Activated naive CD4-positive, alpha-beta T cell treated with anti-CD3 and anti-CD28 coated beads for 36 hours (primary cell): Measurements from ENCODE around the gene MPIG6B. TPM values are rescaled to one million over a fixed set of nuclear protein-coding genes. Genes with fewer than 3 reads are reported as not detected.

Experiments
- CTCF ChIA-PET: fragments of 350-600 bp; sonication (Branson Sonifier 250); formaldehyde crosslinking; loops from one replicate; lab custom pipeline; 2021; ENCODE audit warnings: antibody characterized with exemption; lab: Charles Lee
- DNase-seq: peaks from one replicate; pipeline ENCODE4 v3.0.0-alpha.2; 2020
- H3K27ac Mint-ChIP-seq: one replicate; pipeline ENCODE4 v1.8.0; 2021; ENCODE audit warnings: mild to moderate bottlenecking, mixed read lengths
- H3K27me3 Mint-ChIP-seq: one replicate; pipeline ENCODE4 v1.8.0; 2021; ENCODE audit warnings: low read depth, mixed read lengths
- H3K36me3 Mint-ChIP-seq: one replicate; pipeline ENCODE4 v1.8.0; 2021; ENCODE audit warnings: low read depth, mixed read lengths
- H3K4me1 Mint-ChIP-seq: one replicate; pipeline ENCODE4 v1.8.0; 2021; ENCODE audit warnings: low read depth, mixed read lengths
- H3K4me3 Mint-ChIP-seq: one replicate; pipeline ENCODE4 v1.8.0; 2021; ENCODE audit warnings: mild to moderate bottlenecking, moderate library complexity, mixed read lengths
- H3K9me3 Mint-ChIP-seq: one replicate; pipeline ENCODE4 v1.8.0; 2021; ENCODE audit warnings: mixed read lengths
- intact Hi-C: fragments of 100-400 bp; cut with micrococcal nuclease; formaldehyde crosslinking; loops from one replicate; pipeline ENCODE4 v1.15.1; 2023
- total RNA-seq, 2 experiments: library from RNA; stranded (reverse); gene quantifications; one replicate each; pipeline ENCODE4 v1.2.3, GENCODE V29; 2021

Gene MPIG6B
- total RNA-seq, 2 experiments from 2014 or later, result 0.49 TPM; not detected in 1

DNA sequence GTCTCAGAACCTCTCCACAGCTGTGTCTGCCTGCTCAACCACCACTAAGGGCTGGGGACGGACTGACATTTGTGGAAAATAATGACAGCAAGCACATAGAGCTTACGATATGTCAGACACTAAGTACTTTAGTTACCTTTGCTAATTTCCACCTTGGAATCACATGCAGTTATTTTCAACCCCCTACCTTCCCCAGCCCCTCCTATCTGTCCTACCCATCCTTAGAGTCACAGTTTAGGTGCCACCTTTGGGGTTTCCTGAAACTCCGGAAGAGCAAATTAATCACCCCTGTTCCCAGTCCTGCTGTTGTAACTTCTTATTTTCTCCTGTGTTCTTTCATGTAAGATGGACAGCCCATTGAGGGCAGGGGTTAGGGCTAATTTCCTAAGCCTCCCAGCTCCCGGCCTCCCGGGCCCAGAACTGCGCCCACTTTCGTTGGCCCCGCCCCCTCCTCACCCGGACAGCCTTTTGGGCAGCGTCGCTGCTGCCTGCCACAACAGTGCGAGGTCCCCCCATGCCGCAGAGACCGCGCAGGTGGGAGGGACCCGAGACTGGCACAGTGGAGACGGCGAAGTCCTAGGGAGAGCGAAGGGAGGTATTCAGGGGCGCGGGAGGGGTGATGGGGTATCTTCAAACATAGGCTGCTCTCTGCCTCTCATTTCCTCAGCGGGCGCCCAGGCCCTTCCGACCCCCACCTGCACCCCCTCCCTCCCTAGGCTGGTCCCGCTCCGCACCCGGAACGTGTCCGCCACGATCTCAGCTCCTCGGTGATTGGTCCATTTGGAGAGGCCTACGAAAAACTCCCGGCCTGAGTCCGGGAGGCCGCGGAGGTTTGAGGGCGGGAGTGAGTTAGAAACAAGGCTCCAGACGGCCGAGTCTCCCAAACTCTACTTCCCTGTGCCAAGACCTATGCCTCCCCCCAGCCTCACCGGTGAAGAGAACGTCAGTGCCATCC, 4.8 kb downstream of the MPIG6B start:
- no peak for DNase-seq
- intact Hi-C loops, result loop anchor here (2.0 kb wide), 1 partner anchor 67 kb away; the partner anchor contains the start of gene VARS1
- CTCF ChIA-PET, result interaction anchor here (0.6 to 3.4 kb wide), 9 partner anchors 9 to 195 kb away, joined by 3 to 22 read pairs (median 3); partner anchors contain the start of genes ABHD16A and CLIC1
- Mint-ChIP-seq H3K4me3 (no peak overlapping the region), H3K36me3 (peaks cover 10% of the 10 kb centered on the region), H3K9me3 (no peaks in the 10 kb centered on the region), H3K27me3 (no peaks in the 10 kb centered on the region), H3K27ac (peak overlapping the region; percentile 55), H3K4me1 (peaks cover 46% of the 10 kb centered on the region)

DNA sequence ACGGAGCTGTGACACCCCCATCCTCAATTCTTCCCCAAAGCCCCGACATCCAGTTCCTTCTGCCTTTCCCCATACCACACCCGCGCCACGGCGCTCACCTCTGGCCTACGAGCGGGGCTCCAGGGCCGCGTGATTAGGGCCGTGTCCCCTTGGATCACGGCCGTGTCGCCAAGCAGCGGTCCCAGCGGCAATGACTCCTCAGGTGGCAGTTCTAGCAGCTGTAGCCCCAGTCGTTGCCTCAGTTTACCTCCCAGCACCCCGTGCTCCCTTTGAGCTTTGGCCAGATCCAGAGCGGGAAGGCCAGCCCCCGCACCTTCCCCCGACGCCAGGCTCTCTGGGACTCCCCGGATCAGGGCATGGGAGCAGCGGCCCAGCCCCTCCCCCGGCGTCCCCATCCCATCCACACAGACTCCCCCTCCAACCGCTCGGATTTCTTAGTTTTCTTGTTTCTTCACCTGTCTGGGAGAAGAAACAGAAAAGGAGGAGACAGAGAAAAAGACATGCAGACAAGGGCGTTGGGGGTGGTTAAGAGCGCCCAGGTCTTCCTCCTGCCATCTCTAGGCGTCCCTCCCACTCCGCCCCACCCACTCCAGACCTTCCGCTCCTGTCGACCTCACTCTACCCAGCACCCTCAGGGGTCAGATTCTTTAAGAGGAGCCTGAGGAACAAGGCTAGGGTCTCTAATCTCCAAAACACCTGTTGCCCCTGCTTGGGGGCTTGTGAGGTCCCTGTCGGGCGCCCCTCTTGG, 5.8 kb downstream of the MPIG6B start, which contains the start of gene DDAH2:
Gene DDAH2 (minus strand): TSS at position 533 of the 748 bp plus-strand sequence. CDS start 138 bp downstream, at position 395.
- H3K9me3 Mint-ChIP-seq, result no peaks in the 10 kb centered on the region
- CTCF ChIA-PET, result interaction anchor here (0.8 to 3.4 kb wide), 12 partner anchors 9 to 102 kb away, joined by 3 to 22 read pairs (median 4); partner anchors contain the start of genes CLIC1, LSM2, LY6G6D and MSH5
- H3K27me3 Mint-ChIP-seq, result no peaks in the 10 kb centered on the region
- peaks cover 54% of the 10 kb centered on the region for H3K4me1 Mint-ChIP-seq
- intact Hi-C loops, result loop anchor here (1.0 to 2.0 kb wide), 4 partner anchors 9 to 101 kb away; partner anchors contain the start of gene VARS1
- H3K27ac Mint-ChIP-seq, result peak within 1 kb of the TSS; percentile 72
- DNase-seq, result no peak
- H3K36me3 Mint-ChIP-seq, result peaks cover 20% of the 10 kb centered on the region
- H3K4me3 Mint-ChIP-seq, result peak within 1 kb of the TSS; percentile 79

DNA sequence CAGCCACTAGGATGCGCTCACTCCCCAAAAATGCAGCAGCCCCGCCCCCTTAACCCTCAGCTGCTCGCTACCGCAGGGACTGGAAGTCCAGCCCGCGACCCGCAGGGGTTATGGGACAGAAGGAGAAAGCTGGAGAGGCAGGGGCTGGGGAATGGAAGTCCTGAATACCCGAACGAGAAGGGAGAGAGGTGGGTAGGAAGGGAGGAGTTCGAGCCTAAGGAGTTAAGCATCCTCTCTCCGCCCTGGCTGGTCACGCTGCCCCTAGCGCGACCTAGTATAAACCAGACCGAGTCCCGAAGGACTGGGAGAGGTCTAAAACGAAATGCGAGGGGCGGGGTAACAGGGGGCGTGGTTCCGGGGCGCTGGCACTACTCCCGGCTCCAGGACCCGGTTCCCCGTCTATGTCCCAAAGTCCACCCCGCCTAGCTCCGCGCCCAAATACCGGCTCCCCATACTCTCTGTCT, 6.4 kb downstream of the MPIG6B start:
- intact Hi-C loops, result loop anchor here (1.0 to 2.0 kb wide), 4 partner anchors 9 to 101 kb away; partner anchors contain the start of gene VARS1
- CTCF ChIA-PET, result interaction anchor here (0.7 to 3.4 kb wide), 14 partner anchors 8 to 223 kb away, joined by 3 to 22 read pairs (median 4); partner anchors contain the start of genes CLIC1, GPANK1, LSM2 and LY6G6D
- peaks cover 59% of the 10 kb centered on the region for H3K4me1 Mint-ChIP-seq
- H3K27ac Mint-ChIP-seq, result peak overlapping the region; percentile 72
- peak overlapping the region; percentile 79 for H3K4me3 Mint-ChIP-seq
- no peaks in the 10 kb centered on the region for H3K9me3 Mint-ChIP-seq
- no peaks in the 10 kb centered on the region for H3K27me3 Mint-ChIP-seq
- peak; percentile 81 for DNase-seq
- peaks cover 25% of the 10 kb centered on the region for H3K36me3 Mint-ChIP-seq

DNA sequence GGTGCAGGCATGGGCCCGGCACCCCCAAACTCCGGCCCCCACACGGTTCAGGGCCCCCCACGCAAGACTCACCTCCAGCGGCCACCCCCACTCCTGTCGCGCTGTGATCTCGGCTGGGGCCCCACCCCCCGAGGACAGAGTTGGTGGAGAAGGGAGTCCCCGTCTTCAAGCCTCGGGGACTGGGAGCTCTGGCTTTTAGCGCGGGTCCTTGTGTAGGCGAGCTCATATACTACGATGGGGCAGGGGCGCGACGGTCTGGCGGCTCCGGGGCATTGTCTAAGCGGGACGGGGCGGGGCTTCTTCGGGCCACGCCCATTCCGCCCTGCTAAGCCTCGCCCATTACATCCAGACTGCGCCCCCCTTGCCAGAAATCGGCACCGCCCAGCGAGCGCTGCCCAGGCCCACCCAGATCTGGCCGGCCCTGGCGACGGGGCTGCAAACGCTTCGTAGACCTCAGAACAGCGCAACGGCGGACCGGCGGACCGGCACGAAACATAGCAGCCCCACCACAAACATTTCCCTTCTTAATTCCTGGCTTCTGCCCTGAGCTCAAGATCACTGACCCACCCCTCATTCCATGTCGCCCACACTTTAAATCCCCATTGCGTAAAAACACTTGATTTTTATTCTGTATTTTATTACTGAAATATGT, 6.9 kb downstream of the MPIG6B start:
- intact Hi-C loops, result loop anchor here (1.0 to 2.0 kb wide), 4 partner anchors 8 to 100 kb away; partner anchors contain the start of gene VARS1
- H3K4me3 Mint-ChIP-seq, result peak overlapping the region; percentile 79
- no peaks in the 10 kb centered on the region for H3K9me3 Mint-ChIP-seq
- H3K27ac Mint-ChIP-seq, result peak overlapping the region; percentile 50
- H3K36me3 Mint-ChIP-seq, result peaks cover 30% of the 10 kb centered on the region
- DNase-seq, result peak; percentile 60
- H3K27me3 Mint-ChIP-seq, result no peaks in the 10 kb centered on the region
- peaks cover 60% of the 10 kb centered on the region for H3K4me1 Mint-ChIP-seq
- CTCF ChIA-PET, result interaction anchor here (0.7 to 3.4 kb wide), 14 partner anchors 7 to 222 kb away, joined by 3 to 22 read pairs (median 4); partner anchors contain the start of genes CLIC1, GPANK1, LSM2 and LY6G6D

DNA sequence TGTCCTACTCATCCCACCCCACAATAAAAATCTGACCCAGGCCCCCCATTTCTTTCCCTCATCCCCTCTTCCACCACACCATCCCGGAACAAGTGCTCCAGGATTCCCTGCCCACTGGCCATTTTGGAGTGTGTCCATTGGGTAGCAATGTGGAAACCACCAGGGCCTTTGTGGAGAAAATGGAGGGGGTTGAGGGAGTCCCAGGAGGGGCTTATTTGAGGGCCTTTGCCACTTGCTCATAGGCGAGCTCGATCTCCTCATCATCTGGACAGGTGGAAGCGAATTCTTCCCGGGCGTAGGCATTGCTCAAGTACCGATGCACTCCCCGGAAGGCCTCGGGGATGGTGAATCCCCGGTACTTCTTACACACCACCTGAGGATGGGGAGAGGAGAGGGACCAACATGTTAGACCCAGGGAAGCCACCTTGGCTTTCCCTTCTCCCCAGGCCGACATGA, 7.5 kb downstream of the MPIG6B start:
- Mint-ChIP-seq H3K4me3 (peak overlapping the region; percentile 79), H3K27me3 (no peaks in the 10 kb centered on the region), H3K9me3 (no peaks in the 10 kb centered on the region), H3K4me1 (peaks cover 58% of the 10 kb centered on the region), H3K27ac (peak overlapping the region; percentile 50), H3K36me3 (peaks cover 33% of the 10 kb centered on the region)
- intact Hi-C loops, result no loop called here
- CTCF ChIA-PET, result interaction anchor here (0.7 to 2.9 kb wide), 9 partner anchors 10 to 222 kb away, joined by 3 to 12 read pairs (median 4); partner anchors contain the start of genes LSM2, LY6G6D and MSH5
- DNase-seq, result no peak

DNA sequence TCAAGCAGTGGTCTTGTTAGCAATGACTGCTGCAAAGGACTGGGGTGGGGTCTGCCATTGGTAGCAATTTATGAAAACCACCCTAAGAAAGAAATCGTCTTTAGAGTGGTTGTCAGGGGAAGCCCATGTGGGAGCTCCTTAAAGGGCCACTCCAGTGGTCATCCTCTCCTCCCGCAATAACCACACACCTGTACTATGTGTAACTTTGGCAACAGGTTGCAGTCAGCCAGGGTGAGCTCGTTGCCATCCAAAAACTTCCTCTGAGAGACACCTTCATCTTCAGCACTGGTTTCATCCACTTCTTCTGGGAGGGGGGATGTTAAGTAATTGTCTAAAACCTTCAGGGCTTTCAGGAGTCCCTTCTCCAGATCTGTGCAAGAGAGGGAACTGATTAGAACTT, 8.9 kb downstream of the MPIG6B start:
- no peak overlapping the region for H3K4me3 Mint-ChIP-seq
- no peaks in the 10 kb centered on the region for H3K9me3 Mint-ChIP-seq
- no peaks in the 10 kb centered on the region for H3K27me3 Mint-ChIP-seq
- H3K4me1 Mint-ChIP-seq, result peaks cover 51% of the 10 kb centered on the region
- CTCF ChIA-PET, result interaction anchor here (1.0 to 2.9 kb wide), 2 partner anchors 17 to 38 kb away, joined by 4 to 12 read pairs; partner anchors contain the start of gene LY6G6D
- intact Hi-C loops, result no loop called here
- peak overlapping the region; percentile 1 for H3K27ac Mint-ChIP-seq
- no peak for DNase-seq
- H3K36me3 Mint-ChIP-seq, result peaks cover 37% of the 10 kb centered on the region

DNA sequence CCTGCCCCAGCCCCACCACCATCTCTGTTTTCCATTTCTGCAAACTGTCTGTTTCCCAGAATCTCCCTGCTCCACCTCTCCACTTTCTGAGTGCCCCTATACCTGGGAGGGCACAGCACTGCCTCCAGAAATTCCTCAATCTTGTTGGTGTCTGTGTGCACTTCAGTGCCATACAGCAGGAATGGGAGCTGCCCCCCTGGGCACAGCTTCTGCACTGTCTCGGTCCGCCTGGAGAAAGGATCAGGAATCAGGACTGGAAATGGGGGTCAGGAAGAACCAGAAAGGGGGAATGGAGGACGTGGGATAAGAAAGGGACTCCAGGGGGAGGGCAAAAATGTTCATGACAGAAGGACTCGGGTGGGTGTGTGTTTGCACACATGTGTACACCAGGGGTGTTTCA, 10.6 kb downstream of the MPIG6B start:
- CTCF ChIA-PET, result interaction anchor here (0.7 to 1.5 kb wide), 2 partner anchors 36 to 112 kb away, joined by 3 to 5 read pairs; no protein-coding TSS in a partner anchor
- H3K27ac Mint-ChIP-seq, result peak overlapping the region; percentile 93
- H3K27me3 Mint-ChIP-seq, result no peaks in the 10 kb centered on the region
- peaks cover 34% of the 10 kb centered on the region for H3K36me3 Mint-ChIP-seq
- peak overlapping the region; percentile 48 for H3K4me3 Mint-ChIP-seq
- no peaks in the 10 kb centered on the region for H3K9me3 Mint-ChIP-seq
- H3K4me1 Mint-ChIP-seq, result peaks cover 54% of the 10 kb centered on the region
- DNase-seq, result no peak
- intact Hi-C loops, result no loop called here

DNA sequence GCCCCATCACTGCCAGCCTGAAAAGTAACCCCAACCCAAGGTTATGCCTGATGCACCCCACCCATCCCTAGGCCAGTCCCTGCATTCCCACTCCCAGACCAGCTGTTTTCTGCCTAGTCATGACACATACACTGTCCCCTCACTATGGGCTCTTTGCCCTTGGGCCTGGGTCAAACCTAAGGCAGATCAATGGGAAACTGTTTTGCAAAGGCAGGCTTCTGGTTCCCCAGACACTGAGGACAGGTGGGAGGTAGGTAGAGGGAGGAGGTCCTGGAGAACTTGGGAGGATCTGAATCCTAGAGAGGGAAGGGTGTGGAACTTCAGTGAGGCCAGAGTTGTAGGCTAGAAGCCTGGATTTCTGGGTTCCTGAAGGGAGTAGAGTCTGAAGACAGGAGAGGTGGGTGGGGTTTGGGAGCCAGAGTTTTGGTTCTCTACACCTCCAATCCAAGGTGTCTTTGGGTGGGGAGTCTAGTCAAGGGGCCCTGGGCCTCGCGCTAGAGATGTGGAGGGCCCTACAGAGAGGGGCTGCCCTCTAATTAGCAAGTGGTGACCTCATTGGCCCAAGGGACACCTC, 11.2 kb downstream of the MPIG6B start:
- Mint-ChIP-seq H3K4me3 (peak overlapping the region; percentile 93), H3K27ac (peak overlapping the region; percentile 93), H3K4me1 (peaks cover 55% of the 10 kb centered on the region), H3K9me3 (no peaks in the 10 kb centered on the region), H3K27me3 (no peaks in the 10 kb centered on the region), H3K36me3 (peaks cover 34% of the 10 kb centered on the region)
- intact Hi-C loops, result no loop called here
- no peak for DNase-seq
- CTCF ChIA-PET, result interaction anchor here (0.7 to 1.5 kb wide), 3 partner anchors 8 to 96 kb away, joined by 3 to 6 read pairs (median 5); no protein-coding TSS in a partner anchor

DNA sequence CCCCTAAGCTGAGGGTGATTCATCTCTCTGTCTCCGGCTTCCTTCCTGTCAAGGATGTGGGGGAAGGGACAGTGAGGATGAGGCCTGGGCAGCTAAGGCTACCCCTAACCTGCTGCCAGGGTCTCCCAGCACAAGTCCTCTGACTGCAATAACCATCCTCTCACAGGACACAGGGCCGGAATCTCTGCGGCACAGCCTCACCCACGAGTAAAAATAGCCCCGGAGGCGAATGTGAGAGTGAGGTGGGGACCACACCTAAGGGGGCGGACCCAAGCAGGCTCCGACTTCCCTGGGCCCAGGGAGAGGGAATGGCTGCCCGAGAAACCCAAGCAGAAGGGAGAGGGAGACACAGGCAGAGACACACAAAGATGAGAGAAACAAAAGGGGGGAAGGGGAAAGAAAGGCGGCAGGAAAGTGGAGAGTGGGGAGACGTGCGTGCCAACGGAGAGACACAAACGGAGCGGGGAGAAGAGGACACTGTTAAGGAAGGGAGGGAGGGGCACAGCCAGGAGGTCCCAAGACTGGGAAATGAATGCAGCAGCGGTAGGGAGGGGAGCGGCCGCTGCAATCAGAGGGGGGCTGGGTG, 11.7 kb downstream of the MPIG6B start:
- Mint-ChIP-seq H3K27ac (peak overlapping the region; percentile 93), H3K9me3 (no peaks in the 10 kb centered on the region), H3K27me3 (no peaks in the 10 kb centered on the region), H3K4me3 (peak overlapping the region; percentile 93), H3K4me1 (peaks cover 54% of the 10 kb centered on the region), H3K36me3 (peaks cover 36% of the 10 kb centered on the region)
- intact Hi-C loops, result loop anchor here (5.0 kb wide), 4 partner anchors 158 to 1107 kb away; partner anchors contain the start of genes EHMT2, GPSM3, PBX2 and PSMB8
- CTCF ChIA-PET, result interaction anchor here (0.7 to 1.2 kb wide), 3 partner anchors 9 to 95 kb away, joined by 3 to 6 read pairs (median 3); no protein-coding TSS in a partner anchor
- DNase-seq, result peak; percentile 83
